Thyroid gland (tissue), 4 donors: ENCODE data around the gene KCNIP4.

Experiments used
- CTCF ChIP-seq, 6 experiments: fragments of 200-600 bp in 3 of 6; fragments of 450-650 bp in 3 of 6; sonication (generic) in 3 of 6; IDR thresholded peaks; one replicate each; pipeline ENCODE4 v1.5.1; 2016 to 2019; ENCODE audit warnings: antibody characterized with exemption in 6 of 6, mild to moderate bottlenecking in 2 of 6, inconsistent platforms in 1 of 6, moderate library complexity in 1 of 6
- POLR2A ChIP-seq, 2 donors: fragments of 450-650 bp; IDR thresholded peaks; one replicate each; pipeline ENCODE4 v1.6.1; 2017; ENCODE audit warnings: antibody characterized with exemption in 2 of 2, mild to moderate bottlenecking in 2 of 2, moderate library complexity in 1 of 2

GRCh38 chr4:21380861-21381260, 567.7 kb downstream of the KCNIP4 start:
- TF ChIP-seq CTCF (IDR thresholded peaks at IDR 0.05) (no peak), POLR2A (IDR thresholded peaks at IDR 0.05) (no peak)
